Measurements from ENCODE around the gene TOR1AIP1. TPM values are rescaled to one million over a fixed set of nuclear protein-coding genes. Genes with fewer than 3 reads are reported as not detected.
A peak's percentile ranks its signal among the peaks of the same experiment; 100 is the strongest.

Gene TOR1AIP1
- polyA plus RNA-seq, 2 of the 4 experiments (the other 2 are of a cell fraction), result 31.3 to 38.4 TPM

DNA sequence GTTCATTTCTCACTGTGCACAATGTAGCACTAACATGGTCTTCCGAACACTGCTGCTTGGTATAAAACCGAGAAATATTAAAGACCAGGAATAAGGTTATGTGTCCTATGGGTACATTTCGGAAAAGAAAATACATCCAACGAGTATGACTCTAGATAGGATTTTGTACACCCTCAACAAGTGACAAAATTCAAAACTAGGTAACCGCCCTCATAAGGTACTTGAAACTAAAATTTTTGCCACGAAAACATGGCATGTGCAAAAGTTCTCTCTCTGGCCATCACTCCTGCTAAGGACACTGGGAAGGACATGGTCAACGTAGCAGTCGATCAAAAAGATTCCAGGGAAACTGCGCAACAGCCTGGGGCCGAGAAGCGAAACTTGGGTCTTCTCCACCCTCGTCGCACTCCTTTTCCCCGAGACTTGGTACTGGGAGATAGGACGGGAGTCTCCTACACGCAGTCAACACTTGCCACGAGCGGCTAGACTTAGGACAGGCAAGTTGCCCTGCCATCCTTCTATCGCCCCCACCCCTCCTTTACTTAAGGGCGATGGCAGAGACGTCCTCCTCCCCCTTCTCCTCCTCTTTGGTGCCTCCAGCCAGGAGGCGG lies 338 bp upstream of the TOR1AIP1 start:
- Histone ChIP-seq H3K4me1 (peaks cover 29% of the 10 kb centered on the region), H3K9me3 (no peaks in the 10 kb centered on the region), H3K27ac (peak overlapping the region; percentile 98), H3K4me2 (peak overlapping the region; percentile 97), H3K4me3 (peak overlapping the region; percentile 63)
- ChIA-PET POLR2A (interaction anchor here (0.6 to 2.8 kb wide), 13 partner anchors 17 to 297 kb away, joined by 3 to 28 read pairs (median 4); partner anchors contain the start of genes CEP350 and QSOX1), CTCF (interaction anchor here (1.1 to 1.4 kb wide), 3 partner anchors 14 to 350 kb away, joined by 3 read pairs; no protein-coding TSS in a partner anchor)
- FAIRE-seq (no peak), DNase-seq (ENCODE audit: low read depth in 1 of 2, low spot score in 1 of 2) (peak; percentile 81 to 96), ATAC-seq (peak in 1 of 2 experiments; percentile 89; a peak in 3 of 6 replicates)
- no peak for TF ChIP-seq SMC3 (IDR thresholded peaks at IDR 0.05)
- TF ChIP-seq HOXB13 (CRISPR knock-in tag; IDR thresholded peaks at IDR 0.05; ENCODE audit: low read depth), result no peak
- TF ChIP-seq HOXB5 (CRISPR knock-in tag; IDR thresholded peaks at IDR 0.05), result no peak
- no peak for TF ChIP-seq CEBPB (IDR thresholded peaks at IDR 0.05)
- TF ChIP-seq NFE2L2 (conservative IDR thresholded peaks at IDR 0.05; ENCODE audit: low read length), result no peak
- TF ChIP-seq, protein P1, sequence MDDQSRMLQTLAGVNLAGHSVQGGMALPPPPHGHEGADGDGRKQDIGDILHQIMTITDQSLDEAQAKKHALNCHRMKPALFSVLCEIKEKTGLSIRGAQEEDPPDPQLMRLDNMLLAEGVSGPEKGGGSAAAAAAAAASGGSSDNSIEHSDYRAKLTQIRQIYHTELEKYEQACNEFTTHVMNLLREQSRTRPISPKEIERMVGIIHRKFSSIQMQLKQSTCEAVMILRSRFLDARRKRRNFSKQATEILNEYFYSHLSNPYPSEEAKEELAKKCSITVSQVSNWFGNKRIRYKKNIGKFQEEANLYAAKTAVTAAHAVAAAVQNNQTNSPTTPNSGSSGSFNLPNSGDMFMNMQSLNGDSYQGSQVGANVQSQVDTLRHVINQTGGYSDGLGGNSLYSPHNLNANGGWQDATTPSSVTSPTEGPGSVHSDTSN (IDR thresholded peaks at IDR 0.05), result peak; percentile 24; the same call in 1 of the 2 replicates
- TF ChIP-seq, protein P2, sequence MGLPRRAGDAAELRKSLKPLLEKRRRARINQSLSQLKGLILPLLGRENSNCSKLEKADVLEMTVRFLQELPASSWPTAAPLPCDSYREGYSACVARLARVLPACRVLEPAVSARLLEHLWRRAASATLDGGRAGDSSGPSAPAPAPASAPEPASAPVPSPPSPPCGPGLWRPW (IDR thresholded peaks at IDR 0.05), result no peak
- TF ChIP-seq, protein P3, sequence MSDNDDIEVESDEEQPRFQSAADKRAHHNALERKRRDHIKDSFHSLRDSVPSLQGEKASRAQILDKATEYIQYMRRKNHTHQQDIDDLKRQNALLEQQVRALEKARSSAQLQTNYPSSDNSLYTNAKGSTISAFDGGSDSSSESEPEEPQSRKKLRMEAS (IDR thresholded peaks at IDR 0.05), result peak; percentile 54; the same call in 1 of the 2 replicates
- TF ChIP-seq JUN (IDR thresholded peaks at IDR 0.05), result no peak
- TF ChIP-seq RARB (CRISPR knock-in tag; IDR thresholded peaks at IDR 0.05), result no peak
- TF ChIP-seq, protein P4, sequence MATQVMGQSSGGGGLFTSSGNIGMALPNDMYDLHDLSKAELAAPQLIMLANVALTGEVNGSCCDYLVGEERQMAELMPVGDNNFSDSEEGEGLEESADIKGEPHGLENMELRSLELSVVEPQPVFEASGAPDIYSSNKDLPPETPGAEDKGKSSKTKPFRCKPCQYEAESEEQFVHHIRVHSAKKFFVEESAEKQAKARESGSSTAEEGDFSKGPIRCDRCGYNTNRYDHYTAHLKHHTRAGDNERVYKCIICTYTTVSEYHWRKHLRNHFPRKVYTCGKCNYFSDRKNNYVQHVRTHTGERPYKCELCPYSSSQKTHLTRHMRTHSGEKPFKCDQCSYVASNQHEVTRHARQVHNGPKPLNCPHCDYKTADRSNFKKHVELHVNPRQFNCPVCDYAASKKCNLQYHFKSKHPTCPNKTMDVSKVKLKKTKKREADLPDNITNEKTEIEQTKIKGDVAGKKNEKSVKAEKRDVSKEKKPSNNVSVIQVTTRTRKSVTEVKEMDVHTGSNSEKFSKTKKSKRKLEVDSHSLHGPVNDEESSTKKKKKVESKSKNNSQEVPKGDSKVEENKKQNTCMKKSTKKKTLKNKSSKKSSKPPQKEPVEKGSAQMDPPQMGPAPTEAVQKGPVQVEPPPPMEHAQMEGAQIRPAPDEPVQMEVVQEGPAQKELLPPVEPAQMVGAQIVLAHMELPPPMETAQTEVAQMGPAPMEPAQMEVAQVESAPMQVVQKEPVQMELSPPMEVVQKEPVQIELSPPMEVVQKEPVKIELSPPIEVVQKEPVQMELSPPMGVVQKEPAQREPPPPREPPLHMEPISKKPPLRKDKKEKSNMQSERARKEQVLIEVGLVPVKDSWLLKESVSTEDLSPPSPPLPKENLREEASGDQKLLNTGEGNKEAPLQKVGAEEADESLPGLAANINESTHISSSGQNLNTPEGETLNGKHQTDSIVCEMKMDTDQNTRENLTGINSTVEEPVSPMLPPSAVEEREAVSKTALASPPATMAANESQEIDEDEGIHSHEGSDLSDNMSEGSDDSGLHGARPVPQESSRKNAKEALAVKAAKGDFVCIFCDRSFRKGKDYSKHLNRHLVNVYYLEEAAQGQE (IDR thresholded peaks at IDR 0.05), result 0 out of 2 replicates have a peak, but pooled peaks have one; percentile 12
- TF ChIP-seq, protein P5, sequence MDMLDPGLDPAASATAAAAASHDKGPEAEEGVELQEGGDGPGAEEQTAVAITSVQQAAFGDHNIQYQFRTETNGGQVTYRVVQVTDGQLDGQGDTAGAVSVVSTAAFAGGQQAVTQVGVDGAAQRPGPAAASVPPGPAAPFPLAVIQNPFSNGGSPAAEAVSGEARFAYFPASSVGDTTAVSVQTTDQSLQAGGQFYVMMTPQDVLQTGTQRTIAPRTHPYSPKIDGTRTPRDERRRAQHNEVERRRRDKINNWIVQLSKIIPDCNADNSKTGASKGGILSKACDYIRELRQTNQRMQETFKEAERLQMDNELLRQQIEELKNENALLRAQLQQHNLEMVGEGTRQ (IDR thresholded peaks at IDR 0.05), result peak; percentile 55
- no peak for TF ChIP-seq TFCP2L1 (CRISPR knock-in tag; IDR thresholded peaks at IDR 0.05)
- 3% methylated on average over 21 of the region's 22 CpGs for WGBS (ENCODE audit: missing lambda C conversion rate)

DNA sequence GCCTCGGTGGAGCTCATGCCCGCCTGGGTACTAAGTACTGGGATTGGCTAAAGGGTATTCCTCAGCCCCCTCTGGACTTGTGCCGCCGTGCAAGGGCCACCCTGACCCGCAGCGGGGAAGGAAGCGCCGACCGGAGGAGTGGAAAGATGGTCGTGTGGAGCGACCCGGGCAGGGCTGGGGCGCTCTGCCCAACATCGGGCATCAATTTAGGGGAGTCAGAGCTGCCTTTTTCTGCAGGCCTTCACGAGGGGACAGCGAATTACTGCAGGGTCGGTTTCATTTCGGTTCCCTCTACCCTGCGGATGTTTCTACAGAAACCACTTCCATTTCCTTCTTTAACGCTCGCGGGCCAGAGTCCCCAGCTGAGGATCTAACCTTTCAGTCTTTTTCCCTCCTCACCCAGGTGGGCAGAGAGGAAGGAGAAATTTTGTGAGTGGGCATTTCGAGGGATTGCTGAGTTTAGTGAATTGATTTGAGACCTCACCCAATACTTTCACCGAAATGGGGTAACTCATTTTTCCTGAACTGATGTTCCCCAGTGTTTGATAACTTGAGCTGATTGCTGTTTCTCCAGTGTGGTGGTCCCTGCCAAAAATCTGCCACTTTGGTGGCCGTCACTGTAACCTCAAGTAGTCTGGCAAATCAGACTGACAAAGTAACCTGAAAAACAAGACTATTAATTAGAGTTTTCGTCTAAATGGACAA lies 1.1 kb downstream of the TOR1AIP1 start:
- POLR2A ChIA-PET, result interaction anchor here (0.6 to 2.8 kb wide), 14 partner anchors 11 to 609 kb away, joined by 3 to 28 read pairs (median 4); partner anchors contain the start of genes CEP350 and QSOX1
- Histone ChIP-seq H3K27ac (peak overlapping the region; percentile 98), H3K4me2 (peak overlapping the region; percentile 92), H3K9me3 (no peaks in the 10 kb centered on the region), H3K4me1 (peaks cover 27% of the 10 kb centered on the region), H3K4me3 (peak overlapping the region; percentile 63)
- TF ChIP-seq KDM5A (IDR thresholded peaks at IDR 0.05) (0 out of 2 replicates have a peak, but pooled peaks have one; percentile 40), NFE2L2 (conservative IDR thresholded peaks at IDR 0.05; ENCODE audit: low read length) (no peak)
- CTCF ChIA-PET, result interaction anchor here (0.9 to 1.6 kb wide), 3 partner anchors 71 to 348 kb away, joined by 3 to 6 read pairs (median 3); partner anchors contain the start of gene CEP350
- ATAC-seq (peak in 1 of 2 experiments; percentile 75; a peak in 3 of 6 replicates), FAIRE-seq (no peak), DNase-seq (ENCODE audit: low read depth in 1 of 2, low spot score in 1 of 2) (peak in 1 of 2 experiments; percentile 35)
- WGBS (ENCODE audit: missing lambda C conversion rate), result under 1% methylated on average over 24 of the region's 26 CpGs
